ENCODE data around the gene RERG.
"Not testable (repeated sequence)": the region's sequence is repeated elsewhere in the genome, so short reads cannot be mapped to it uniquely, and the experiment has no call there.

Gene RERG

GRCh38 chr12:15088105-15088504 lies 133.1 kb downstream of the RERG start:
- FAIRE-seq, result no peak
- TF ChIP-seq POLR2A (IDR thresholded peaks at IDR 0.05; ENCODE audit: low read depth, low read length) (no peak), PAX5 (IDR thresholded peaks at IDR 0.05; ENCODE audit: insufficient read depth, low read length, severe bottlenecking) (no peak), POU2F2 (IDR thresholded peaks at IDR 0.05; ENCODE audit: low read depth, low read length) (no peak), POLR2AphosphoS5 (IDR thresholded peaks at IDR 0.05; ENCODE audit: low read depth, low read length) (no peak), SPI1 (IDR thresholded peaks at IDR 0.05; ENCODE audit: low read depth, low read length) (no peak), TAF1 (IDR thresholded peaks at IDR 0.05; ENCODE audit: low read depth, low read length) (no peak)
- no peak for DNase-seq (ENCODE audit: insufficient read length, low spot score)

GRCh38 chr12:15077751-15078150 lies 143.5 kb downstream of the RERG start:
- DNase-seq (ENCODE audit: insufficient read length, low spot score); FAIRE-seq: not testable (repeated sequence)

- TF ChIP-seq SPI1 (IDR thresholded peaks at IDR 0.05; ENCODE audit: low read depth, low read length), result no peak
- TF ChIP-seq POLR2AphosphoS5 (IDR thresholded peaks at IDR 0.05; ENCODE audit: low read depth, low read length), result no peak
- TF ChIP-seq POLR2A (IDR thresholded peaks at IDR 0.05; ENCODE audit: low read depth, low read length), result no peak
- DNase-seq (ENCODE audit: insufficient read length, low spot score) (no peak), FAIRE-seq (no peak)
These were observed 146.9 kb downstream of the RERG start for GRCh38 chr12:15074351-15074750.

GRCh38 chr12:15059123-15059522 lies 162.1 kb downstream of the RERG start:
- no peak for TF ChIP-seq PAX5 (IDR thresholded peaks at IDR 0.05; ENCODE audit: insufficient read depth, low read length, severe bottlenecking)
- TF ChIP-seq POLR2AphosphoS5 (IDR thresholded peaks at IDR 0.05; ENCODE audit: low read depth, low read length), result no peak
- no peak for TF ChIP-seq SPI1 (IDR thresholded peaks at IDR 0.05; ENCODE audit: low read depth, low read length)
- no peak for TF ChIP-seq TAF1 (IDR thresholded peaks at IDR 0.05; ENCODE audit: low read depth, low read length)
- no peak for TF ChIP-seq POLR2A (IDR thresholded peaks at IDR 0.05; ENCODE audit: low read depth, low read length)
- no peak for TF ChIP-seq POU2F2 (IDR thresholded peaks at IDR 0.05; ENCODE audit: low read depth, low read length)
- no peak for FAIRE-seq
- DNase-seq (ENCODE audit: insufficient read length, low spot score), result no peak
